ENCODE measurements around the gene REPS2.

REPS2 gene

DNA sequence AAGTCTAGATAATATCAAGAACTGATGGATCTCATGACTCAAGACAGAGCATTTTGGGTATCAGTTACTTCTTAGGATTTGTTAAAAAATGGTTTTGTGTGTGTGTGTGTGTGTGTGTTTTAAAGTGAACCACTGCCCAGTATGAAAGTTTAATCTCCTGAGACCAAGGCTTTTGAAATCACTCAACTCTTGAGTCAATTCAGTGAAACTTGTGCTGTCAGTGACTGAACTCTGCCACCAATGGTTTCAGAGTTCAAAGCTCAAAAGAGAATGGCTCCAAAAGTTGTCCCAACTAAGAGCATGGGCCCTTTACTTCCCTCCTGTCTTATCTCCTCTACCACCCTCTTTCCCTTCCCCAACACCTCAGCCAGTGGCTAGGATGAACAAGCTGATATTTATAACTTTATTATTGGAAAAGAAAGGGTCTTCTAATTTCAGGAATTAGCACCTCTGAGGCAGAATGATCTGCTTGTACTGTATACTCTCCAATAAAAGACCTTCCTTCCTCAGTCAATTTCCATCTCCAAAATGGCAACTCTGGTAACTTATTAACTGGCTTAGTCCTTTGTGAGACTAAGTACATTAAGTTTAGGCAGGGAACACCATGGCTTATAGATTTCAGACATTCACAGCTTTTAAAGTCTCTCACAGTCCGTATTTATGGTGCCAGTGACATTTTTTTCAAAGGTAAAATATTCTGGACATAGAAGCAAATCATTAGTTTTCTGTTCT is 152.2 kb downstream of the REPS2 start:
- DNase-seq: no peak

DNA sequence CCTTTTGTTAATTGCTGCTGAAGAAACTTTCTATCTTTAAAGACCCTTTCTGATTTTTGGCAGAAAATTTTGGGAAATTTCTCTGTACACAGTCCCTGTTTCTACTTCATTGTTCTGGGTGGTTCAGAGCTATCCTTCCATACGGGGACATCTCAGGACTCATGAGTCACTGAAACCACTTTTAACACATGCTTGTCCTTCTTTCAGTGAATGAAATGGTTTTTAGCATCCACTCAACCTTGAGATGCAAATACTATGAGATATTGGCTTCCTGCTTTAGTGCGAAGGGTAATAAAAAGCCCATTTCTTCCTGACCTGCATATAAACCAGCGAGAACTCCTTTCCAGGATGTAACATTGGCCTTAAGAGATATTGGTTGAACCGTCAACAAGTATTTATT is 158.0 kb downstream of the REPS2 start:
- DNase-seq: no peak

DNA sequence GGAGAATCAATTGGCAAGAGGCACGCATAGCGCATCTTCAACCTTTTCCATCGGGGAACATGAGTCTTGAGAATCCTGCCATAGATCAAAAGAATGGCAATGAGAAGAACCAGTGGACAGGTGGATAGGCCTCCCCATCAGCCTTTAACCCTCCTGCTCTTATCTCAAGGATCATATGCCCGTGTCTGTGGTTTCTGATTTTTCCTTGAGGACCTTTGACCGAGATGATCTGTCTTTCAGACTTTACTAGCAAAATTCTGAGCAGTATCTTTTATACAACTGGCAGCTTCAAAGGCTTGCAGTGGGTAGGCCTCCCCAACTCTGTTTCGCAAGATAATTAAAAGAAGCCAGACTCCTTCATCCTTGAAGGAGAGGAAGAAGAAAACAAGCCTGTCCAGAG is 174.4 kb downstream of the REPS2 start:
- DNase-seq: no peak

DNA sequence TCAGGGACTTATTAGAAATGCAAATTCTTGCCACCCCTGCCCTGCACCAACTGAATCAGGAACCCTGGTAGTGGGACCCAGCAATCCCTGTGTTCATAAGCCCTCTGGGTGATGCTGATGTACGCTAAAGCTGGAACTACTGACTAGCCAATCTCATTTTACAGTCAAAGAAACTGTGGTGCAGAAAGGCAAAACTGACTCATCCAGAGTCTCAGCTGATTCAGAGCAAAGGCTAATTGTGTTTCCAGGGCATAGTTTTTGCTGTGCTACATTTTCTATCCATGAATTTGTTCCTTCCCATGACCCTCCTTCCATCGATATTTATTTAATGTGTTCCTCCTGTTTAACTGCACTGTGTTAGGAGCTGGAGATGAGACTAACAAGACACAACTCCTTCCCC is 207.5 kb downstream of the REPS2 start:
- no peak for DNase-seq

DNA sequence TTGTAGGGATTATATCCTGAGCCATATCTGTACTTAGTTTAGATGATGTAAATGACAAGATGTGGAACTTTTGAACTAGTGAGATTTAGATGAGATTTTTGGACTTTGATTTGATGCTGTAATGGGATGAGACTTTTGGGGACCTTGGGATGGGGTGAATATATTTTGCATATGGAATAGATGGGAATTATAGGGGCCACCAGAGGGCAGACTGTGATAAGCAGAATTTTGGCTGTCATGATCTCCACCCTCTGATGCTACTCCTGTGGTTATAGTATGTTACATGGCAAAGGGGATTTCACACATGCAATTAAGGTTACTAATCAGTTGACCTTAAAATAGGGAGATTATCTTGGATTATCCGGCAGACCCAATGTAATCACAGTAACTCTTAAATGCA is 214.5 kb downstream of the REPS2 start:
- DNase-seq: no peak

DNA sequence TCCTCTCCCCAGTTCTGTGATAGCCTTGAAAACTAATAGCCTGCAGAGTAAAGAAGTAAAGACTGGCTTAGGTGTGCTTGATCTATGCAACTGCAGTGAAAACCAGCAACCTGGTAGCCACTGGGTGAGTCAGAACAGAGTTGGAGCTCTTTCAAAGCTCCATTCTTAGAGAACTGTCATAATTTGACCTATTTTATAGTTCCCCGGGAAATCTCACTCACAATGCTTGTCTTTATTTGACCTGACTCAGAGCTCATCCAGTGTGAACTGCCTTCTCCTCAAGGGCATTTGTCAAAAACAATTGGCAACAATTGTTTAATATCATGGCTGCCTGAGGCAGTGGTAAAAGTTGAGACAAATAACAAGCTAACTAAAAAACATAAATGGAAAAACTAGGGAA is 215.5 kb downstream of the REPS2 start:
- DNase-seq: no peak

DNA sequence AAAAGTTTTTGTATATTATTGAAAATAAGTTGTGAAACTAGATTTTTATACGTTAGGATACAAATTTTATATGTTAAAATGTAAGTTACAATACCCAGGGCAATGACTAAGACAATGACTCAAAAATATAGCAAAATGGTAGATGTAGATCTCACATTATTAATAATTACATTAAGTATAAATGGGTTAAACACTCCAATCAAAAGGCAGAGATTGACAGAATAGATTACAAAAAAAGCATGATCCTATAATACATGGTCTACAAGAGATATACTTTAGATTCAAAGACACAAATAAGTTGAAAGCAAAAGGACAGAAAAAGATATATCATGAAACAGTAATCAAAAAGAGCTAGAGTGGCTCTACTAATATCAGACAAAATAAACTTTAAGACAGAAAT is 217.6 kb downstream of the REPS2 start:
- DNase-seq: no peak

DNA sequence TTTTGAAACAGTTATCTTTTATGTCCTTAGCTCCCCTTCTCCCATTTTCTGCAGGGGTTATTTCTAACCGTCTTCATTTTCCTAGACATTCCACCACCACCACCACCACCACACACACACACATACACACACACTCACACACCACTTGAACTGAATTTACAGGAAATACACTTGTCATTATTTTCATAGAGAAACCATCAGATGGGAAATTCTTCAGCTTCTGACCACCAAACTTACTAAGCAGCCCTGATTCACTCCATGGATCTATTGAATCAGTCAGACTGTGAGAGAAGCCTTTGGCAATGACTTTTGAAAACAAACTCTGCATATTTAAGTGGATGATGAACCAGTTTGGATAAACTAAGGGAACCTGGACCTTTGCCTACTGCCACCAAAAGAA is 218.5 kb downstream of the REPS2 start:
- no peak for DNase-seq

DNA sequence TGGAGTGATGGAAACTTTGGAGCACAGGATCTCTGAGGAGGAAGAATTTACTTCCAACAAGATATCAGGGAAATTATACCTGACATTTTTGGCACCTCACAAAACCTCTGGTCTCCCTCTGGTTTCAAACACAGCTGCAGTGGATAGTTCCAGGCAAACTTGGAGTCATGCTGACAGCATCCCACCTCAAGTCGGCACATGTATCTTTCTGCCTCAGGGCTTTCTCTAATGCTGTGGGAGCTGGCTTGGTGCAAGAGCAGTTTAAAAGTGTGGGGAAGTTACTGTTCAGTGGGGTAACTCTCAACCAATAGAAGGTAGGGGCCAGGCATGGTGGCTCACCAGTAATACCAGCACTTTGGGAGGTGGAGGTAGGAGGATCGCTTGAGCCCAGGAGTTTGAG is 221.5 kb downstream of the REPS2 start:
- DNase-seq: no peak

DNA sequence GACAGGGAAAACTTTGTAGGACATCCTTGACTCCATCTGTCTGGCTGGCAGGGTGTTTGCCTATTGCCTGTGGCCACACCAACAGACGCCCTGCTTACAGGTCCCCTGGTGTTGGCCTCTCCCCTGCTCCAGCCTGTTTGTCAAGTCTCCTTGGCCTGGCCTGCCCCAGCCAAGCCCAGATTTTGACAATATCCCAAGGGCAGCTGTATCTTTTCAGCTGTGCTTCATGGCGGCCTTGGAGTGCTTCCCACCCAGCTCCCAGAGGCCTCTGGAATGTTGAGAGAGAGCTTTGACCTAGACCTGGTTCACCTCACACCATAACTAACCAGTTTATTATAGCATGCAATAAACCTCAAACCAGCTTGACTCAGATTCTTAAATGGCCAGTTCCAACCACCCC is 224.5 kb downstream of the REPS2 start:
- no peak for DNase-seq

DNA sequence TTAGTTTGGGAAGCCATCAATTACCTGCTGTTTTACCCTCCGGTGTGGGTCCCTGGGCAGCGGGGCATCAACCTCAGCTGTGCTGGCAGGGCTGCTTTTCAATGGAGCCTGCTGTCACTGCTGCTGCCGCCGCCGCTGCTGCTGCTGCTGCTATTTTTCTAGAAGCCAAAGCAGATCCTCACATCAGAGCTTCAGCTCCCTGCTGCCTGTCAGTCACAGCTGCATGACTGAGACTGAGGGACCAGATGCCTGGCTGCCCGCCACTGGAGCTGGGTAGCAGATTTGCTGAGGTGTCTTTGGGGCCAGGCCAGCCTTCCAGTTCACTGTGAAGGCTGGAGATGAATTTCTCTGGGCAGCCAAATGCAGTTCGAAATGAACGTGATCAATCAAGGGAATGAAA is 228.2 kb downstream of the REPS2 start:
- no peak for DNase-seq

DNA sequence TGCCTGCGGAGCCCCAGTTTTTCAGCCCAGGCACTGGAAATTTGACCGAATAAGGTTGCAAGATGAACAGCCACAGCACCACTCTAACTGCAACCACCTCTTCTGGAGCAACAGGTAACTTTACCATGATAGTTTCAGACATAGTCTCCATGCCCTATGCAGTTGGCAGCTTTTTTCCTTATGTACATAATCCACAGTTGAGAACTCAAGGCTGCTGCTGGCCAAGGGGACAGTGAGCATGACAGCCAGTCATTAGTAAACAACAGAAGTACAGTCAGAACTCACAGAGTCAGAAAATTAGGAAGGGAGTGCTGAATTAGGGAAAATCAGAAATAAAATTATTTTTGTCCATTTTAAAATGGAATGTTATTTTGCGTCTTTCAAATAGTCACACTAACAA is 235.9 kb downstream of the REPS2 start:
- no peak for DNase-seq

DNA sequence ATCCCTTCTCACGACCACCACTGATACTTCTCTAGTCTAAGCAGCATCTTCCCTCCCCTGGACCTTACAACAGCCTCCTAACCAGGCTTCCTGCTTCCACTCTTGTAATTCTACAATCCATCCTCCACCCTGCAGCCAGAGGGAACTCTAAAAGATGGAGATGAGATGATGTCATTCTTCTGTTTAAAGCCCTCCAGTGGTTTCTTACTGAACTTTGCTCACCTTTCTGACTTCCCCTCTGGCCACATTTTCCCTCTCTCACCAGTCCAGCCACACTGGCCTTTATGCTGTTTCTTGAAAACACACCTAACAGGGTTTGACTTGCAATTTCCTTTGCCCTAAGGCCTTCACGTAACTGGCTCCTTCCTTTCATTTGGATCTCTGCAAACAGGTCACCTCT is 237.1 kb downstream of the REPS2 start:
- DNase-seq: no peak

DNA sequence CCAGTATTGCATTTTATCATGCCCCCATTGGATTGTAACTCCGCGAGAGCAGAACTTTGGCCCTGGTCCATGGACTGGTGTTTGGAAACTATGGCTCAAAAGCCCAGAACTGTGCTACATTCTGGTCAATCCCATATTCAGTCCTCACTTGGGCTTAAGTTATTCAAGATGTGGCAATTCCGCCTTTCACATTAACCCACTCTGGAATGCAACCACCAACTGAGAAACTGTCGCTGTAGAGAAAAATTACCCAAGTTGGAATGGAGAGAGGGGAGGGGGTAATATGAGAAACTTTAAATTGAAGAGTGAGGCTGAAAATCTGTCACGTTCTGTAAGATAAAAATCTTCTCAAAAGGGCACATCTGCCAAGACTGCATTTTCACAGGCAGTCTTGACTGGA is 239.0 kb downstream of the REPS2 start:
- DNase-seq: no peak

DNA sequence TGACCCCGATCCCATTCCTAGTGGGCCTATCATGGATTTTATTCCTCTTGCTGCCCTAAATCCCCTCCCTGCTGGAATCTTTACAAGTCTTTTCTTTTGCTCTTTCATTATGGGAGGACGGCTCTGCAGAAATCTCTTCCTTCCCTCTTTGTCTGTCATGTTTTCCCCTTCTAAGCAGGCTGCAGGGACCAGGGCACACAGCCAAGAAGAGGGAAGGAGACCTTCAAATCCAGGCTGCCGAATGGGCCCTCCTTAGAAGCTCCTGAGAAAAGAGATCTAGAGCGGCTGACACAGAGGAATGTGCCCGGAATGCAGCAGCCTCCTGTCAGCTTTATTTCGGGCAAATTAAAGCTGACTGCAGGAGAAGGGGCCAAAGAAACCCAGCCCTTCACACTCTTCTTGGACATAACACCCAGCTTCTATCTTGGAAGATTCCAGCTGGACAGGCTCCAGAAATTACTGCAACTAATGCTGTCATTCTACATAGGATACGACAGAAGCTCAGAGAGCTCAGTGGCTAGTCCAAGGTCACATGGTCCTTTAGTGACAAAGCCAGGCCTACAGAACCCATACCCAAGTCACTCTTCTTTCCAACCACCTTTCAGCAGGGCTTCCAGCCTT is 240.8 kb downstream of the REPS2 start:
- DNase-seq: no peak

DNA sequence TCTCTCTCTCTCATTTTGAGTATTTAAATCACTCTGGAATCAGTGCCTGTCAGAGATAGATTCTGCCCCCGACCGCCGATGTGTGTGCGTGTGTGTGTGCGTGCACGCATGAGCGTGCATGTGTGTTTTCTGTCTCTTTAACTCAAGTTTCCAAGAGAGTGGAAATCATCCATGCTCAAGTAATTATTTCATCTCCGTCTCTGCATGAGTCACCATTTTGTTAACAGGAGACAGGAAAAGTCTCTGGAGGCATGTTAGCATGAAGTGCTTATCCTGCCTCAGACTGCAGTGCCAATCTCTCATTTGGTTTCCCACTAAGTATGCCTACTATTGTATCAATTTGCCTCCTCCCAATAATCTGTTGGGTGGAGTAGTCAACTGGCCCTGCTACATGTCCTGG is 245.6 kb downstream of the REPS2 start:
- DNase-seq: no peak

Data from CD4-positive, alpha-beta T cell treated with Interleukin-15 for 1 hour (primary cell).